ENCODE results near the gene TAS2R41.
A peak's percentile ranks its signal among the peaks of the same experiment; 100 is the strongest.

TAS2R41 gene

GRCh38 chr7:143507094-143507518, 29.4 kb downstream of the TAS2R41 start:
- DNase-seq (ENCODE audit: extremely low read depth, insufficient read length) = no peak
- Histone ChIP-seq H3K27me3 (replicated peaks; ENCODE audit: control insufficient read depth, insufficient read depth, low read length) (no peaks in the 10 kb centered on the region), H3K4me3 (replicated peaks; ENCODE audit: low read depth, low read length) (no peak overlapping the region), H3K36me3 (ENCODE audit: control insufficient read depth, insufficient read depth, low read length) (no peaks in the 10 kb centered on the region)
- no peak for TF ChIP-seq CTCF (IDR thresholded peaks at IDR 0.05; ENCODE audit: insufficient read depth, low read length, poor library complexity, severe bottlenecking)

GRCh38 chr7:143507534-143508055, 29.9 kb downstream of the TAS2R41 start:
- Histone ChIP-seq H3K4me3 (replicated peaks; ENCODE audit: low read depth, low read length) (no peak overlapping the region), H3K27me3 (replicated peaks; ENCODE audit: control insufficient read depth, insufficient read depth, low read length) (no peaks in the 10 kb centered on the region), H3K36me3 (ENCODE audit: control insufficient read depth, insufficient read depth, low read length) (no peaks in the 10 kb centered on the region)
- no peak for TF ChIP-seq CTCF (IDR thresholded peaks at IDR 0.05; ENCODE audit: insufficient read depth, low read length, poor library complexity, severe bottlenecking)
- no peak for DNase-seq (ENCODE audit: extremely low read depth, insufficient read length)

GRCh38 chr7:143510854-143511592, 33.4 kb downstream of the TAS2R41 start:
- DNase-seq (ENCODE audit: extremely low read depth, insufficient read length) = peak; percentile 2
- H3K27me3 ChIP-seq (replicated peaks; ENCODE audit: control insufficient read depth, insufficient read depth, low read length) = no peaks in the 10 kb centered on the region; the same call in 1 of the 2 replicates

GRCh38 chr7:143511593-143512047, 33.9 kb downstream of the TAS2R41 start:
- DNase-seq (ENCODE audit: extremely low read depth, insufficient read length) = peak; percentile 1
- Histone ChIP-seq H3K27me3 (replicated peaks; ENCODE audit: control insufficient read depth, insufficient read depth, low read length) (no peaks in the 10 kb centered on the region; the same call in 1 of the 2 replicates), H3K4me3 (replicated peaks; ENCODE audit: low read depth, low read length) (no peak overlapping the region), H3K36me3 (ENCODE audit: control insufficient read depth, insufficient read depth, low read length) (no peaks in the 10 kb centered on the region)
- no peak for TF ChIP-seq CTCF (IDR thresholded peaks at IDR 0.05; ENCODE audit: insufficient read depth, low read length, poor library complexity, severe bottlenecking)

More at GRCh38 chr7:143510854-143511592, 33.4 kb downstream of the TAS2R41 start:
- no peak overlapping the region for H3K4me3 ChIP-seq (replicated peaks; ENCODE audit: low read depth, low read length)
- no peak for TF ChIP-seq CTCF (IDR thresholded peaks at IDR 0.05; ENCODE audit: insufficient read depth, low read length, poor library complexity, severe bottlenecking)
- H3K36me3 ChIP-seq (ENCODE audit: control insufficient read depth, insufficient read depth, low read length) = no peaks in the 10 kb centered on the region

GRCh38 chr7:143512488-143513340, 35.0 kb downstream of the TAS2R41 start:
- no peaks in the 10 kb centered on the region; the same call in 1 of the 2 replicates for H3K27me3 ChIP-seq (replicated peaks; ENCODE audit: control insufficient read depth, insufficient read depth, low read length)
- DNase-seq (ENCODE audit: extremely low read depth, insufficient read length) = no peak
- TF ChIP-seq CTCF (IDR thresholded peaks at IDR 0.05; ENCODE audit: insufficient read depth, low read length, poor library complexity, severe bottlenecking) = no peak
- H3K4me3 ChIP-seq (replicated peaks; ENCODE audit: low read depth, low read length) = no peak overlapping the region
- no peaks in the 10 kb centered on the region for H3K36me3 ChIP-seq (ENCODE audit: control insufficient read depth, insufficient read depth, low read length)

All from GM06990 (cell line).